Thyroid gland (tissue), 4 donors: ENCODE results near the gene PCDHGC4. TPM values are rescaled to one million over a fixed set of nuclear protein-coding genes. Genes with fewer than 3 reads are reported as not detected.

ENCODE experiments used
- DNase-seq, 2 donors: peaks; one replicate each; pipeline ENCODE4 v3.0.0-alpha.2; 2019
- H3K27ac ChIP-seq, 3 donors: fragments of 200-600 bp; sonication (generic); 1 replicate in 2 of 3; 2 replicates in 1 of 3; pipeline ENCODE4 v1.5.1; 2016 to 2019; ENCODE audit warnings: mild to moderate bottlenecking in 1 of 3, moderate library complexity in 1 of 3
- H3K27me3 ChIP-seq: fragments of 200-600 bp; sonication (generic); one replicate; pipeline ENCODE4 v1.5.1; 2019
- H3K36me3 ChIP-seq, 2 donors: fragments of 200-600 bp; sonication (generic); one replicate each; pipeline ENCODE4 v1.5.1; 2016 to 2019
- H3K4me1 ChIP-seq, 2 donors: fragments of 200-600 bp; sonication (generic); one replicate each; pipeline ENCODE4 v1.5.1; 2017 to 2019
- H3K4me3 ChIP-seq, 3 donors: fragments of 200-600 bp; sonication (generic); replicated peaks in 1 of 3; 1 replicate in 2 of 3; 2 replicates in 1 of 3; pipeline ENCODE4 v1.5.1; 2016; ENCODE audit warnings: mild to moderate bottlenecking in 1 of 3
- H3K9me3 ChIP-seq: fragments of 200-600 bp; sonication (generic); one replicate; pipeline ENCODE4 v1.5.1; 2017
- POLR2A ChIP-seq, 2 donors: fragments of 450-650 bp; IDR thresholded peaks; one replicate each; pipeline ENCODE4 v1.6.1; 2017; ENCODE audit warnings: antibody characterized with exemption in 2 of 2, mild to moderate bottlenecking in 2 of 2, moderate library complexity in 1 of 2
- WGBS, 2 donors: methylation state at CpG; one replicate each; pipeline ENCODE4 v1.1.5; 2017; 5-methylcytosine and 5-hydroxymethylcytosine counted together
- intact Hi-C: fragments of 100-400 bp; cut with DNase I; formaldehyde crosslinking; loops from one replicate; pipeline ENCODE4 v1.15.1; 2023
- total RNA-seq, 4 donors: library from RNA; depleted of rRNA; stranded (reverse); fragments of >200 nt; gene quantifications; one replicate each; pipeline ENCODE4 v1.2.3, GENCODE V29; 2016
- TF ChIP-seq, protein P1 (sequence below), 6 experiments: fragments of 200-600 bp in 3 of 6; fragments of 450-650 bp in 3 of 6; sonication (generic) in 3 of 6; IDR thresholded peaks; one replicate each; pipeline ENCODE4 v1.5.1; 2016 to 2019; ENCODE audit warnings: antibody characterized with exemption in 6 of 6, mild to moderate bottlenecking in 2 of 6, inconsistent platforms in 1 of 6, moderate library complexity in 1 of 6

The PCDHGC4 gene
- total RNA-seq, 4 donors from 2014 or later = 2.5 to 10.7 (median 4.8) TPM

DNA sequence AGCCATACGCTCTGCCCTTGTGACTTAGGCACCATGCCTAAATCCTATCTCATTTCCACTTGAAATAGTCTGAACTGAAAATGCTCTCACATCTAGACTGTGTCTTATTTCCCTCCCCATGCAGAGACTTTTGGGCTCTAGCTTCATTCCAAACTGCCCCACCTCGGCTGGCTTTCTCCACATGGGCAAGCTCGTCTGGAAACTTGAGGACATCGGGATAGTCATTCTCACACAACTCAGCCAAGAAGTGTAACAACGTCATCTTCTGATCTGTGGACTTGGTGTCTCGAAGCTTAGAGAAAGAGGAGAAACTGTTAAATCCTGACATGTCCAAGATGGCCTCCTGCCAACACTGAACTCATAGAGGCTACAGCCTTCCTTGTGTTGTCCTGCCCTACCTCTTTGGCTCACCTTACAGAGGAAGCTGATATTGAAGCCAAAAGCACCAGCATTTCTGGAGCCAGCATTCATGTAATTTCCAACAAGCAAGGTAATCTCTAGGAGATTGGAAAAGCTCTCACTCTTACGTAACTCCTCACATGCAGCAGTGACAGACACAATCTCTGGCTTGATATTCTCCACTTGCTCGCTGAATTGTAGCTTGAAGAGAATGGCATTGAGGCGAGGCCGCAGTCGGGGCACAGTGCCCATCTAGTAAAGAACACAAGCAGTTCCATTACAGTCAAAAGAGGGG lies 43.6 kb downstream of the PCDHGC4 start:
- DNase-seq = peak; percentile 60 to 77
- Histone ChIP-seq H3K4me3 (no peak overlapping the region), H3K27me3 (no peaks in the 10 kb centered on the region), H3K9me3 (no peaks in the 10 kb centered on the region), H3K4me1 (peaks cover 5 to 33% of the 10 kb centered on the region in 2 donors), H3K27ac (peak overlapping the region; percentile 39 to 68 (median 59)), H3K36me3 (peaks cover 10 to 19% of the 10 kb centered on the region in 2 donors)
- intact Hi-C loops = no loop called here
- TF ChIP-seq, protein P1, sequence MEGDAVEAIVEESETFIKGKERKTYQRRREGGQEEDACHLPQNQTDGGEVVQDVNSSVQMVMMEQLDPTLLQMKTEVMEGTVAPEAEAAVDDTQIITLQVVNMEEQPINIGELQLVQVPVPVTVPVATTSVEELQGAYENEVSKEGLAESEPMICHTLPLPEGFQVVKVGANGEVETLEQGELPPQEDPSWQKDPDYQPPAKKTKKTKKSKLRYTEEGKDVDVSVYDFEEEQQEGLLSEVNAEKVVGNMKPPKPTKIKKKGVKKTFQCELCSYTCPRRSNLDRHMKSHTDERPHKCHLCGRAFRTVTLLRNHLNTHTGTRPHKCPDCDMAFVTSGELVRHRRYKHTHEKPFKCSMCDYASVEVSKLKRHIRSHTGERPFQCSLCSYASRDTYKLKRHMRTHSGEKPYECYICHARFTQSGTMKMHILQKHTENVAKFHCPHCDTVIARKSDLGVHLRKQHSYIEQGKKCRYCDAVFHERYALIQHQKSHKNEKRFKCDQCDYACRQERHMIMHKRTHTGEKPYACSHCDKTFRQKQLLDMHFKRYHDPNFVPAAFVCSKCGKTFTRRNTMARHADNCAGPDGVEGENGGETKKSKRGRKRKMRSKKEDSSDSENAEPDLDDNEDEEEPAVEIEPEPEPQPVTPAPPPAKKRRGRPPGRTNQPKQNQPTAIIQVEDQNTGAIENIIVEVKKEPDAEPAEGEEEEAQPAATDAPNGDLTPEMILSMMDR (IDR thresholded peaks at IDR 0.05) = no peak
- TF ChIP-seq POLR2A (IDR thresholded peaks at IDR 0.05) = no peak
- WGBS, 2 donors = 78 to 79% methylated on average over 11 of the region's 11 CpGs

DNA sequence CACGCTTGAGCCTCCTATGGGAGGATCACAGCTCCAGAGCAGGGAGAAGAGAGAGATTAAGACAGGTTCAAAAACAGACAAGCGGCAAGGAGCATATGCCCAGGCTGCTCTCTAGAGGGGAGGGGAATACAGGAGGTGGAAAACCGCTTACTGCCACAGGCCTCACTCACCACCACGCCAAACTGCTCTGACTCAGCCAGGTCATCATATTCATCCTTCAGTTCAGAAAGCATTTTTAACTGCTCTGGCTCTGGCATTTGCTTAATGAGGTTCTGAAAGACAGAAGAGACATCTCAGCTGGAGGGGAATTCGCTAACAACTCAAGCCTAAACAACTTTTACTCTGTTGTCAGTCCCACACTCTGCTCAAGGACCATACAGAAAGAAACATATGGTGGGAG lies 44.2 kb downstream of the PCDHGC4 start:
- Histone ChIP-seq H3K9me3 (no peaks in the 10 kb centered on the region), H3K27ac (peak overlapping the region; percentile 39 to 68 (median 59)), H3K27me3 (no peaks in the 10 kb centered on the region), H3K4me3 (no peak overlapping the region), H3K4me1 (peaks cover 5 to 33% of the 10 kb centered on the region in 2 donors), H3K36me3 (peaks cover 15 to 17% of the 10 kb centered on the region in 2 donors)
- WGBS, 2 donors = 79 to 89% methylated on average over 5 of the region's 5 CpGs
- DNase-seq = no peak
- TF ChIP-seq POLR2A (IDR thresholded peaks at IDR 0.05) = no peak
- TF ChIP-seq, protein P1 (IDR thresholded peaks at IDR 0.05) = no peak
- intact Hi-C loops = no loop called here

DNA sequence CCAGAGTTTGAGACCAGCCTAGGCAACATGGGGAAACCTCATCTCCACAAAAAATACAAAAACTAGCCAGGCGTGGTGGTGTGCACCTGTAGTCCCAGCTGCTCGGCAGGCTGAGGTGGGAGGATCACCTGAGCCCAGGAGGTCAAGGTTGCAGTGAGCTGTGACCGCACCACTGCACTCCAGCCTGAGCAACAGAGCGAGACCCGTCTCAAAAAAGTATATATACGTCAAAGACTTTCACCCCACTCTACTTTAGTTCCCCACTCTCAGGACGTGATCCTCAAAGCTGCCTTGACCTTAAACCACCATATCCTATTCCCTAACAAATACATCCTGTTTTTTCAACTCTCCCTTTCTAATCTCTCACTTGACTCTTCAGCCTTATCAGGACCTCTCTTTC lies 45.0 kb downstream of the PCDHGC4 start:
- peak overlapping the region in 2 of 3 donors; percentile 59 to 68 for H3K27ac ChIP-seq
- peaks cover 15% of the 10 kb centered on the region in 2 donors for H3K36me3 ChIP-seq
- intact Hi-C loops = no loop called here
- 61 to 71% methylated on average over 7 of the region's 7 CpGs for WGBS, 2 donors
- H3K4me1 ChIP-seq = peaks cover 0 to 26% of the 10 kb centered on the region in 2 donors
- H3K27me3 ChIP-seq = no peaks in the 10 kb centered on the region
- TF ChIP-seq, protein P1 (IDR thresholded peaks at IDR 0.05) = no peak
- TF ChIP-seq POLR2A (IDR thresholded peaks at IDR 0.05) = no peak
- H3K4me3 ChIP-seq = no peak overlapping the region
- DNase-seq = peak; percentile 13 to 42
- H3K9me3 ChIP-seq = no peaks in the 10 kb centered on the region

DNA sequence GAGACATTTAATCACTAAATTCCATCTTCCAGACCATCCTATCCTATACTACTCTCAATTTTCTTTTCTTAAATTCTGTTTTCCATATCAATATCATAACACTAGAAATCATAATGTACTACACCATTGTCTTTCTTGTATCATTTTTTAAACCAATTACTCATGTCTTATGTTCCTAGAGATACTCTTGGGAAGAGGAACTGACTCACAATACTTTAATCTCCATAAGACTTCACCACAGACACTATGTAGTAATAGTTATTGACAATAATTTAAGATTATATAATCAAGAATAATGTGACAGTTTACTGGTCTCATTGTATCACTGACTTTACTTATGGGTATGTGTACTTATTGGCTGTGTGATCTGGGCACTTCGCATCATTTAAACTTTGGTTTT lies 47.9 kb downstream of the PCDHGC4 start:
- DNase-seq = no peak
- Histone ChIP-seq H3K27me3 (no peaks in the 10 kb centered on the region), H3K4me1 (peaks cover 0 to 22% of the 10 kb centered on the region in 2 donors), H3K36me3 (peaks cover 3 to 6% of the 10 kb centered on the region in 2 donors), H3K4me3 (no peak overlapping the region), H3K27ac (no peak overlapping the region), H3K9me3 (no peaks in the 10 kb centered on the region)
- intact Hi-C loops = no loop called here
- no peak for TF ChIP-seq POLR2A (IDR thresholded peaks at IDR 0.05)
- TF ChIP-seq, protein P1 (IDR thresholded peaks at IDR 0.05) = no peak
- WGBS, 2 donors = 96 to 97% methylated on average over 1 of the region's 1 CpG

DNA sequence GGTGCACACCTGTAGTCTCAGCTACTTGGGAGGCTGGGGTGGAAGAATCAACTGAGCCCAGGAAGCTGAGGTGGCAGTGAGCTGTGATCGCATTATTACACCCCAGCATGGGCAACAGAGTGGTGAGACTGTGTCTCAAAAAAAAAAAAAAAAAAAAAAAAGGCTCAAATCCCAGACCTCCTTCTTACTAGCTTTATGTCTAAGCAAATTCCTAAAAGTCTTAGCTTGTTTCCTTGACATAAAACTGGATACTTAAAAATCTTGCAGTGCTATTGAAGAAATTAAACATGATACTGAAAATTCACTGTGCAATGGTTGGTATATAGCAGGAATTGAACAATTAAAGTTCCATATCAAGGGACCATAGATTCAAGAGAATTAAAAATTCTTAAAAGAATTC lies 49.1 kb downstream of the PCDHGC4 start:
- intact Hi-C loops = no loop called here
- DNase-seq = no peak
- Histone ChIP-seq H3K36me3 (peaks cover 0 to 6% of the 10 kb centered on the region in 2 donors), H3K9me3 (no peaks in the 10 kb centered on the region), H3K4me3 (no peak overlapping the region), H3K27me3 (no peaks in the 10 kb centered on the region), H3K27ac (no peak overlapping the region), H3K4me1 (peaks cover 0 to 11% of the 10 kb centered on the region in 2 donors)
- TF ChIP-seq POLR2A (IDR thresholded peaks at IDR 0.05) = no peak
- TF ChIP-seq, protein P1 (IDR thresholded peaks at IDR 0.05) = no peak
- WGBS, 2 donors = 100% methylated on average over 1 of the region's 1 CpG
